Gastroesophageal sphincter (tissue), 4 donors: Measurements from ENCODE around the gene SH3PXD2B. TPM values are rescaled to one million over a fixed set of nuclear protein-coding genes. Genes with fewer than 3 reads are reported as not detected.
"Not testable (repeated sequence)": the region's sequence is repeated elsewhere in the genome, so short reads cannot be mapped to it uniquely, and the experiment has no call there.

Experiments
- ATAC-seq: fragments of 150-250 bp; one replicate; pipeline ENCODE4 v1.9.1; 2016; ENCODE audit warnings: mild to moderate bottlenecking, moderate library complexity
- H3K27ac ChIP-seq, 4 donors: fragments of 200-600 bp; sonication (generic) in 3 of 4; 1 replicate in 3 of 4; 2 replicates in 1 of 4; pipeline ENCODE4 v1.5.1; 2016 to 2019
- H3K27me3 ChIP-seq: fragments of 200-600 bp; sonication (generic); one replicate; pipeline ENCODE4 v1.5.1; 2019
- H3K36me3 ChIP-seq, 2 donors: fragments of 200-600 bp; sonication (generic); one replicate each; pipeline ENCODE4 v1.5.1; 2019; ENCODE audit warnings: control low read depth in 1 of 2
- H3K4me1 ChIP-seq, 3 donors: fragments of 200-600 bp; sonication (generic); 1 replicate in 2 of 3; 2 replicates in 1 of 3; pipeline ENCODE4 v1.5.1; 2016 to 2019; ENCODE audit warnings: control low read depth in 2 of 3
- H3K4me3 ChIP-seq, 2 donors: fragments of 200-600 bp; sonication (generic); one replicate each; pipeline ENCODE4 v1.5.1; 2019; ENCODE audit warnings: mild to moderate bottlenecking in 1 of 2, moderate library complexity in 1 of 2
- H3K9me3 ChIP-seq, 3 donors: fragments of 200-600 bp; sonication (generic); one replicate each; pipeline ENCODE4 v1.5.1; 2017 to 2019; ENCODE audit warnings: control low read depth in 2 of 3
- CTCF ChIP-seq, 4 experiments: fragments of 200-600 bp in 2 of 4; fragments of 450-650 bp in 2 of 4; sonication (generic) in 1 of 4; IDR thresholded peaks; one replicate each; pipeline ENCODE4 v1.5.1; 2017 to 2019; ENCODE audit warnings: antibody characterized with exemption in 4 of 4, mild to moderate bottlenecking in 2 of 4, moderate library complexity in 2 of 4
- EP300 ChIP-seq: sonication (generic); formaldehyde crosslinking; IDR thresholded peaks from one replicate; pipeline ENCODE4 v1.6.1; 2017; ENCODE audit warnings: antibody characterized with exemption, mild to moderate bottlenecking
- POLR2A ChIP-seq, 2 donors: fragments of 450-650 bp; IDR thresholded peaks; one replicate each; pipeline ENCODE4 v1.6.1; 2017; ENCODE audit warnings: antibody characterized with exemption in 2 of 2, mild to moderate bottlenecking in 2 of 2, moderate library complexity in 1 of 2
- POLR2AphosphoS5 ChIP-seq: sonication (generic); formaldehyde crosslinking; IDR thresholded peaks from one replicate; pipeline ENCODE4 v1.6.1; 2017; ENCODE audit warnings: antibody characterized with exemption
- WGBS, 2 donors: methylation state at CpG; one replicate each; pipeline ENCODE4 v1.1.5; 2018; ENCODE audit warnings: low coverage in 1 of 2; 5-methylcytosine and 5-hydroxymethylcytosine counted together
- total RNA-seq, 4 donors: library from RNA; depleted of rRNA; stranded (reverse); fragments of >200 nt; gene quantifications; one replicate each; pipeline ENCODE4 v1.1.0, GENCODE V29; 2016

SH3PXD2B gene
- total RNA-seq, 4 donors from 2014 or later = 40.2 to 80.9 (median 56.0) TPM

- Histone ChIP-seq H3K4me3 (no peak overlapping the region), H3K27me3 (no peaks in the 10 kb centered on the region), H3K4me1 (peaks cover 0 to 11% (median 4%) of the 10 kb centered on the region in 3 donors), H3K36me3 (no peaks in the 10 kb centered on the region), H3K27ac (no peak overlapping the region), H3K9me3 (no peaks in the 10 kb centered on the region)
- peak; percentile 64 for TF ChIP-seq POLR2AphosphoS5
- TF ChIP-seq CTCF (IDR thresholded peaks at IDR 0.05) = peak in 3 of 4 experiments; percentile 56 to 82 (median 64)
- TF ChIP-seq POLR2A (IDR thresholded peaks at IDR 0.05) = no peak
- no peak for TF ChIP-seq EP300
- WGBS, 2 donors = 0 to 40% methylated on average over 1 to 2 of the region's 5 CpGs
- peak; percentile 90 for ATAC-seq
Observed at GRCh38 chr5:172293054-172293744, 161.1 kb downstream of the SH3PXD2B start.

- not testable (repeated sequence) for H3K36me3 ChIP-seq, H3K9me3 ChIP-seq, H3K4me3 ChIP-seq, H3K27me3 ChIP-seq, H3K27ac ChIP-seq, ATAC-seq
- peaks cover 0 to 11% (median 4%) of the 10 kb centered on the region in 3 donors for H3K4me1 ChIP-seq
- 82 to 83% methylated on average over 1 to 5 of the region's 5 CpGs for WGBS, 2 donors
Observed at GRCh38 chr5:172291837-172292236, 162.5 kb downstream of the SH3PXD2B start.

GRCh38 chr5:172288465-172288864 lies 165.9 kb downstream of the SH3PXD2B start:
- no peak for TF ChIP-seq POLR2A (IDR thresholded peaks at IDR 0.05)
- TF ChIP-seq EP300 = no peak
- TF ChIP-seq POLR2AphosphoS5 = no peak
- TF ChIP-seq CTCF (IDR thresholded peaks at IDR 0.05) = no peak
- peaks cover 0 to 20% (median 3%) of the 10 kb centered on the region in 3 donors for H3K4me1 ChIP-seq
- H3K4me3 ChIP-seq = no peak overlapping the region
- H3K36me3 ChIP-seq = no peaks in the 10 kb centered on the region
- no peaks in the 10 kb centered on the region for H3K9me3 ChIP-seq
- 43% methylated on average over 1 of the region's 4 CpGs; no CpG with 5 or more reads in 1 of the 2 donors for WGBS, 2 donors
- no peaks in the 10 kb centered on the region for H3K27me3 ChIP-seq
- H3K27ac ChIP-seq = no peak overlapping the region
- ATAC-seq = no peak

GRCh38 chr5:172287140-172287539 lies 167.2 kb downstream of the SH3PXD2B start:
- not testable (repeated sequence) for ATAC-seq
- 60 to 89% methylated on average over 1 to 2 of the region's 3 CpGs for WGBS, 2 donors

GRCh38 chr5:172285226-172286143 lies 168.8 kb downstream of the SH3PXD2B start:
- no peak for TF ChIP-seq POLR2A (IDR thresholded peaks at IDR 0.05)
- Histone ChIP-seq H3K9me3 (no peaks in the 10 kb centered on the region), H3K27me3 (no peaks in the 10 kb centered on the region), H3K36me3 (no peaks in the 10 kb centered on the region), H3K4me1 (peaks cover 0 to 39% (median 11%) of the 10 kb centered on the region in 3 donors), H3K4me3 (no peak overlapping the region), H3K27ac (no peak overlapping the region)
- 54 to 57% methylated on average over 11 of the region's 15 CpGs for WGBS, 2 donors
- no peak for ATAC-seq

More at GRCh38 chr5:172287140-172287539, 167.2 kb downstream of the SH3PXD2B start:
- H3K9me3 ChIP-seq, H3K27me3 ChIP-seq, H3K36me3 ChIP-seq, H3K27ac ChIP-seq, H3K4me3 ChIP-seq: not testable (repeated sequence)
- peaks cover 0 to 22% (median under 1%) of the 10 kb centered on the region in 3 donors for H3K4me1 ChIP-seq

- H3K27ac ChIP-seq = peak overlapping the region; percentile 78 to 97 (median 90)
- no peaks in the 10 kb centered on the region for H3K27me3 ChIP-seq
- peak overlapping the region; percentile 69 to 97 for H3K4me3 ChIP-seq
- H3K36me3 ChIP-seq = no peaks in the 10 kb centered on the region
- ATAC-seq = no peak
- no peaks in the 10 kb centered on the region for H3K9me3 ChIP-seq
- peaks cover 0 to 47% (median 11%) of the 10 kb centered on the region in 3 donors for H3K4me1 ChIP-seq
- TF ChIP-seq POLR2A (IDR thresholded peaks at IDR 0.05) (no peak), POLR2AphosphoS5 (peak; percentile 30), CTCF (IDR thresholded peaks at IDR 0.05) (no peak), EP300 (no peak)
- 2% methylated on average over 7 to 11 of the region's 11 CpGs for WGBS, 2 donors
Observed at GRCh38 chr5:172284611-172284980, 169.7 kb downstream of the SH3PXD2B start.
